Activated CD4-positive, alpha-beta T cell treated with anti-CD3 and anti-CD28 coated beads, Interleukin-2, amount 50 U/mL, for 16 hours (primary cell): ENCODE results near the gene SEC14L3.

Source experiments
- DNase-seq: peaks from one replicate; pipeline ENCODE4 v3.0.0-alpha.2; 2020

Gene SEC14L3

DNA sequence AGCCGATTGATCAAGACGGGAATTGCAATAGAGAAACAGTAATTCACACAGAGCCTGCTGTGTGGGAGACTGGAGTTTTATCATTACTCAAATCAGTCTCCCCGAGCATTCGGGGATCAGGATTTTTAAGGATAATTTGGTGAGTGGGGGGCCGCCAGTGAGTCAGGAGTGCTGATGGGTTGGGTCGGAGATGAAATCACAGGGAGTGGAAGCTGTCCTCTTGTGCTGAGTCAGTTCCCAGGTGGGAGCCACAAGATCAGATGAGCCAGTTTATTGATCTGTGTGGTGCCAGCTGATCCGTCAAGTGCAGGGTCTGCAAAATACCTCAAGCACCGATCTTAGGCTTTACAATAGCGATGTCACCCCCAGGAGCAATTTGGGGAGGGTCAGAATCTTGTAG lies 30.7 kb downstream of the SEC14L3 start:
- no peak for DNase-seq

DNA sequence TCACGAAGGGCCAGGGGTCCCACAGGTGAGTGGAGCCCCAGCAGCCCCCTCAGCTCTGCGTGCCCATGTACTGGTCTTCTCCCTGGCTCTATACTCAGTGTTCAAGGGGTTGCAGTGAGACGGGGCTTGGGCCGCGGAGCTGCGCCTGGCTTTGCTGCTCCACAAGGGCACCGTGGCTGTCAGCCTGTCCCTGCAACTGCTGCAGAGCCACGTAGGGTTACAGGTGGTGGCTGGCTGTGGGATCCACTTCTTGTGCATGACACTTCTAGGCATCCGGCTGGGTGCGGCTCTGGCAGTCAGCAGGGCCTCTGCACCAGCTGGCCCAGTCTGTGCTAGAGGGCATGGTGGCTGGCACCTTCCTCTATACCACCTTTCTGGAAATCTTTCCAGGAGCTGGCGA lies 32.0 kb downstream of the SEC14L3 start:
- DNase-seq: no peak

DNA sequence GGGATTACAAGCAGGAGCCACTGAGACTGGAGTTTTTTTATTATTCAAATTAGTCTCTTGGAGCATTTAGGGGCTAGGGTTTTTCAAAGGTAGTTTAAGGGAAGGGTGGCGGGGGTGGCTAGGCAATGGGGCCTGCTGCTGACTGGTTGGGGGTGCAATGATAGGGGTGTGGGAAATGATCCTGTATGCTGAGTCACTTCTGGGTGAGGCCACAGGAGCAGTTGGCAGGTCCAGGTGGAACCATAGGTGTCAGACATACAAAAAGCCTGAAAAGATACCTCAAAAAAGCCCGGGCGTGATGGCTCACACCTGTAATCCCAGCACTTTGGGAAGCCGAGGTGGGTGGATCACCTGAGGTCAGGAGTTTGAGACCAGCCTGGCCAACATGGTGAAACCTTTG lies 32.6 kb downstream of the SEC14L3 start:
- DNase-seq: no peak

DNA sequence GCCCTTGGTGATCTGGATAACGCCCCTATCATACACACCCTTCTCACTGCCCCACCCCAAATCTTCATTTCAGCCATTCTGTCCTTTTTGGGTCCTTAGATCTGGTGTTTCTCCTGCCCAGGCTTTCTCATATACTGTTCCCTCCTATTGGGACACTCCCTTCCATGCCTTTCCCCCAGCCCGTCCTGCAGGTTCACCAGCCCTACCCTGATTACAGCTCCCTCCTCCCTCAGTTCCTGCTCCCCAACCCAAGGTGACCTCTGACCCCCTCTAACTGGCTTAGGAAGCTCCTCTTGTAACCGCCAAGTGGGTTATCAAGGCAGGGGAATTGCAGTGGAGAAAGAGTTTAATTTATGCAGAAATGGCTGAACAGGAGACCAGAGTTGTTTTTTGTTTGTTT lies 33.3 kb downstream of the SEC14L3 start:
- DNase-seq: no peak

DNA sequence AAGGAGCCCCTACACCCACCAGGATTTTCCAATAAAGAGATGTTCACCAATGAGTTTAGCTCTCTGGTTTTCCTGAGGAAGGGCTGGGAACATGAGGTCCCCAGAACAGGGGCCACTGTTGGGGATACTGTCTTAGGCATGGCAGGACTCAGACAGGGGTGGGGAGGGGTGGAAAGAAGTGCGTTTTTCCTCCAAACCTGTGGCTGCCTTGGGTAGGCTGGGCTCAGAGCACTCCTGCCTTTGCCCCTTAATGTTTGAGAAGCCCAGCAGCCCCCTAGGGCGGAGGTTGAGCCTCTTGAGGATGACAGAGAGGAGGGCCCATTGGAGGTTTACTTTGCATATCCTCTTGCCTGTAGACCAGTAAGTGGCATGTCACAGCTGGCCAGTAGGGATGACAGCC lies 35.6 kb downstream of the SEC14L3 start:
- DNase-seq: no peak

DNA sequence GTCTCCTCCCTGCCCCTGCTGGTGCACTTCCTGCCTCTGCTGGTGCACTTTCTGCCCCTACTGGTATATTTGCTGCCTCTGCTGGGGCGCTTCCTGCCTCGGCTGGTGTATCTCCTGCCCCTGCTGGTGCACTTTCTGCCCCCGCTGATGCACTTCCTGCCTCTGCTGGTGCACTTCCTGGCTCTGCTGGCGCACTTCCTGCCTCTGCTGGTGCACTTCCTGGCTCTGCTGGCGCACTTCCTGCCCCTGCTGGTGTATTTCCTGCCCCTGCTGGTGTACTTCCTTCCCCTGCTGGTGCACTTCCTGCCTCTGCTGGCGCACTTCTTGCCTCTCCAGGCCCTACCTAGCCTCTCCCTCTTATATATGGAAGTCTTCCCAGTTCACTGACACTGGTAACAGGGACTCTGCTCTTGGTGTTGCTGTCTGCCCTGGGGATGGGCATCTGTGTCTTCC lies 36.1 kb downstream of the SEC14L3 start:
- DNase-seq: peak; percentile 89

DNA sequence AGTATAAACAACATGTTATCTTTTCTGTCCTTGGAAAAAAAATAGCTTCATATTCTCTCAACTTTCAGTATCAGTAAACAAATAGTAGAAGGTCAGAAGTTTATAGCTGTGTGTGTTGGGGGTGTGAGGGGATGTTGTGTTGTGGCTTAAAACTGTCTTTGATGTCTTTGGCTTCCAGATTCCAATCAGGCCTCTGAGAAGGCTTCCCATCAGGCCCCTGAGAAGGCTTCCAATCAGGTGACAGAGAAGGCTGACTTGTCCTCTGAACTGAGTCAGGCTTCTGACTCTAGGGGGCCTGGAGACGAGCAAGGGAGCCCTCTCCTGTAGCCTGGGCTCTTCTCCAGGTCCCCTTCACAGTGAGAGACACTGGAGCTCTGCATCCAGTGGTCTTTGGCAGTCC lies 37.0 kb downstream of the SEC14L3 start:
- DNase-seq: no peak

DNA sequence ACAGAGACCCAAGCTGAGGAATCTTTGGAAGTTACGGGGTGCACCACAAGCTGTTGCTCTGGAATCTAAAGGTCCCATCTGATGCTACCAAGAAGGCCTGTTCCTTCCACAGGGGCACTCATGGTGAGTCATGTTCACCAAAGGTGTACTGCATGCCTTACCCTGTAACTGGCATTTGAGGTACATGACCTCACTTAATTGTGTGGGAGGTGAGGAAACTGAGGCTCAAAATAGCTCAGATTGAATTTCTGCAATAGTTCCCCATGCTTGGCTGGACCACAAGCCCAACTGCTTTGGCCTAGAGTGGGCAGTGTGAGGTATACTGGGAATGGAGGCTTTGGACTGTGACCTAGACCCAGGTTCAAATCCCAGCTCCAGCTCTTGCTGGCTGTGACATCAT lies 38.0 kb downstream of the SEC14L3 start:
- DNase-seq: no peak

DNA sequence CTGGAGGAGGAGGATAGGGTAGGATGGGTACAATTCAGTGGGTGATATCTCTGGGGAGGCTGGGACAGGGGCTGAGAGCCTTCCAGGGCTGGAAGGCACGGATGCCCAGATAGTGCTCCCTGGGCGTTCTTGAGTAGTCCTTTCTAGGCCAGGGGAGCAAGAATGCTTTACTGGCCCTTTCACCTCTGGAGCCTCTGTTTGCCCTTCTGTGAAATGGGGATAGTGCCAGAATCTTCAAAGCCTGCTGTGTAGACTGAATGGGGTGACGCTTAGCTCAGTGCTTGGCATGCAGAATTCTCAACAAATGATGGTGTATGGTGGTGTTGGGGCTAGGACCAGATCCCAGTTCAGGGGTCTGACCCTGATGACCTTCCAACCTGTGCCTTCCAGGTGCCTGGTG lies 38.6 kb downstream of the SEC14L3 start:
- DNase-seq: no peak

DNA sequence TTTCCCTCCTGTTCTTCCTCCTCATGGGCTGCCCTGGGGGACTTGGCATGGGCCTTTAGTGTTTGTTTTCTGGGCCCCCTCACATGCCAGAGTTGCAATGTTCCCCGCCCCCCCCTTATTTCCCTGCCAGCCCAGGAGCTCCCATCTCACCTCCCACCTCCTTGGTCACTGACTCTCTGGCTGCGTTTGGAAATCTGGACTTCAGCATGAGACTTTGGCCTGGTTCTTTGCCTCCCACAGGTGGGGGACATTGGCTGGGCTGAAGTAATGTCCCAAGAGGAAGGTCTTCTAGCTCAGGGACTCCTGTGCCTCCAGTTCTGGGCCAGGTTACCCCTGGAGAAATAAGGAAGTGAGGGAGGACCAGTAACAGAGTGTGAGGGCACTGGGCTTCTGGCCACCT lies 39.3 kb downstream of the SEC14L3 start:
- no peak for DNase-seq

DNA sequence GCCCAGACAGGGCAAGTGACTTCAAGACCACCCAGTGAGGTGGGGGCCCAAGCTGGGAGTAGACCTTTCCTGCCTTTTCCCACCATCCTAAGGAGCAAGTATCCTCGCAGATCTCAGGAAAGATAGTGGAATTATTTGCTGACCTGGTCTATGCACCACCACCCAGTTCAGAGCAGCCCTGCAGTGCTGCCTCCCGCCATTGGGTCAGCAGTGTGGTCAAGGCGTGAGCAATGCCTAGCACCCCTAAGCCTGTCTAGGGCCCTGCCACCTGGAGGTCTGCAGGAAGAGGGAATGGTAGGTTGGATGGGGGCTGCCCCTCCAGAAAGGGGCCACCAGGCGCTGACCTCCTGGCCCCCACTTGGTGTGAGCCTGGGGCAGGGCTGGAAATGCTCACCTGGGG lies 39.7 kb downstream of the SEC14L3 start:
- no peak for DNase-seq

DNA sequence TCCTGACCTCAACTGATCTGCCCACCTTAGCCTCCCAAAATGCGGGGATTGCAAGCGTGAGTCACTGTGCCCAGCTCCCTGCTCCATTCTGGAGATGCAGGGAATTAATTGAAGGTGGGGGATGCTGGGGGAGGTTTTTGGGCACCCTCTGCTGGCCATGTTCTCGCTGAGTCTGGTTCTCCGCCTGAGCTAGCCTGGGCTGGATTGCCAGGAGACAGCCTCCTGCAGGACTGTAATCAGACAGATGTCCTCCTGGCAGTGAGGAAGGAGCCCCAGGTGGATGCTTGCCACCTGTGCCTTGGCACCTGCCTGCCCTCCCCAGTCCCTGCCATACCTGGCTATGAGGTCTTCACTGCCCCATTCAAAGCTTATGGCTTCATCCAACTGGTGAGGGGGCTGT lies 40.9 kb downstream of the SEC14L3 start:
- no peak for DNase-seq

DNA sequence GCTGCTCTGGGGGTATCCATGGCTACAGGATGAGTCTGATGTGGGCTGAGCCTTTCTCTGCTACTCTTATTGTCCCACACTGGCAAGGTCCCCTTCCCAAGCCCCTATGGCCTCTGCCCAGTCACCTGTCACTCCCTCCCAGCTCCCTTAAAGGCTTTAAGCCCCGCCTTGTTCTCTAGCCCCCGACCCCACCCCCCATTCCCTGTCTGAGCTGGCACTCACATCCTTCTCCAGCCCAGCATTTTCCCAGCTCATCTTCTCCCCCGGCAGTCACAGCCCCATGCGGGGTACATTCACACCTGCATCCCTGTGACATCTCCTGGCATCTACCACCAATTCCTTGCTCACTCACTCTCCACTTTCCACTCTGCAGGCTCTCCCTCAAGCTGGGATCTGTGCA lies 41.9 kb downstream of the SEC14L3 start:
- no peak for DNase-seq

DNA sequence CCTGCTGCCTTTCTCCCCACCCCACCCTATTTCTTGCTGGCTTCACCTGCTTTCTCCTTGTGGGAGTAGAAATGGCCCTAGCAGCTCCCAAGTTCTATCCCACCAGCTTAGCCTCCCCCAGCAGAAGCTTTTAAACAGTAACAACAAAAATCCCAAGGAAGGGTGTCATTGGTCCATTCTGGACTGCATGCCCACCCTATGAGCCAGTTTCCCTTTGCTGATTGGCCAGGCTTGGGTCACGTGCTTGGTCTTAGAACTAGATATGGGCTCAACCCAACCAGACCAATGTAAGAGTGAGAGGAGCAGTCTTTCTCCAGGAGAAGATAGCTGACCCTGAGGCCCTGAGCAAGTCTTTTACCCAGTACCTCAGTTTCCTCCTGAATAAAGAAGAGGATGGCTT lies 43.9 kb downstream of the SEC14L3 start:
- no peak for DNase-seq

DNA sequence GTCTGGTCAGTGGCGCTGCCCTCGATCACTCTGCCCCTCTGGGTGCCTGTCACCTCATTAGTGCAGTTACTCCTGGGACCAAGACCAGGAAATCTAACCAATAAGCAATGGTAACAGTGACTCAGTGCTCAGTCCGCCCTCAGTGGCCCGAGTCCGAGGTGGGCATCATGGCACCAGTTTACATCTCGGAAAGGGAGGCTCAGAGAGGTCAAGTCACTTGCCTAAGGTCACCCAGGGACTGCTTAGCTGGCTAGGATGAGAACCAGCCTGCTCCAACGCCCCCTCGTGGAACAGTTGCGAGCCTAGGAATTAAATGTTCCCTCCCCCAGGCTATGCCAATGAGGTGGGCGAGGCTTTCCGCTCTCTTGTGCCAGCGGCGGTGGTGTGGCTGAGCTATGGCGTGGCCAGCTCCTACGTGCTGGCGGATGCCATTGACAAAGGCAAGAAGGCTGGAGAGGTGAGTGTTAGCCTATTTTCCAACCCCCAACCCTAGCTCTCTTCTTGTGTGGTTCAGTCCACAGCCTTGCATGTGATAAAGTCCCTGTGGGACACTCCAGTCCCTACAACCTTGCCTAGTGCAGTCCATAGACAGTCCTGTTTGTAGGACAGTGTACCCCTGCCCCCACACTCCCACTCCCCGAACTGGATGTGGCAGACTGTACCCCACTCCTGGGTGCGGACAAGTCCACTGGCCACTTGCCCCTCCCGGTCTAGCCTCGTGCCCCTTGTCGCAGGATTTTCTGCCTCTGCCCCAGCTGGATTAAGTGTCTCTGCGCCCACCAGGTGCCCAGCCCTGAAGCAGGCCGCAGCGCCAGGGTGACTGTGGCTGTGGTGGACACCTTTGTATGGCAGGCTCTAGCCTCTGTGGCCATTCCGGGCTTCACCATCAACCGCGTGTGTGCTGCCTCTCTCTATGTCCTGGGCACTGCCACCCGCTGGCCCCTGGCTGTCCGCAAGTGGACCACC lies 45.1 kb downstream of the SEC14L3 start:
- peak; percentile 94 for DNase-seq

DNA sequence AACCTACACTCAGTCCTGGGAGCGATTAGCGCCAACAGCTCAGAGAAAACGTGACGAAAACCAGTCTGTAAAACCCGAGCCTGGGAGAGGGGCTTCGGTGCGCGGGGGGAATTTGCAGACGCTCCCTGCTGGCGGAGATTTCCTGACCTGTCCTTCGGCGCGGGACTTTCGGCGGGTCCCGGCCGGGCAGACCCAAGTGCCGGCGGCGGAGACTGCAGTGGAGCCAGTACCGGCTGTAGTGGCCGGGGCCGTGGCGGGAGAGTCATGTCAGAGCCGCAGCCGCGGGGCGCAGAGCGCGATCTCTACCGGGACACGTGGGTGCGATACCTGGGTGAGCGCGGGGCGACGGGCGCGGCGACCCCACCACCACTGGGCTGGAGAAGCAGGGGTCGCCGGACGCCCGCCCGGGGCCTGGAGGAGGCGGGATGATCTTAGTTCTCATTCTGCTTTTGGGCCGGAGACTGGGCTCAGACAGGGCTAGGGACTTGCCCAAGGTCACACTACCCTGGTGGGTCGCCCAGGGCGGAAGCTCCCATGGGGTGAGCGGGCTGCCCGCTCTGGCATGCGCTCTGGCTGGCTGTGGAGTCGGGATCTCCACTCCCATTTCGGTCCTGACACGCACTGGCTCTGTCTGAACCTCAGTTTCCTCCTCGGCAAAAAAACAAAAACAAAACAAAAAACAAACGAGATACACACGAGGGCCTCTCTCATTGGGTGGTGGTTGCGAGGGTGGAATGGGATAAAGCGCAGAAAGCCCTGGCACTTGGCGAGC lies 46.0 kb downstream of the SEC14L3 start, which contains the start of gene MTFP1:
Gene MTFP1 (plus strand): TSS at position 153 of the 772 bp plus-strand sequence. CDS start 112 bp downstream, at position 265.
- peak; percentile 57 for DNase-seq

DNA sequence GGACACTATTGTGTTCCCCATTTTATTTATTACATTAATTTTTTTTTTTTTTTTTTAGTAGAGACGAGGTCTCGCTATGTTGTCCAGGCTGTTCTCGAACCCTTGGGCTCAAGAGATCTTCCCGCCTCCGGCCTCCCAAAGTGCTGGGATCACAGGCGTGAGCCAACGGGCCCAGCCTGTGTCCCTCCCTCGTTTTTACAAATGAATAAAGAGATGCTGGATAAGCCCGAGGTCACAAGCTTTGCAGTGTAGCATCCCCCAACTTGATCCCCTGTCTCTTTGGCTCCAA lies 46.5 kb downstream of the SEC14L3 start:
- no peak for DNase-seq

DNA sequence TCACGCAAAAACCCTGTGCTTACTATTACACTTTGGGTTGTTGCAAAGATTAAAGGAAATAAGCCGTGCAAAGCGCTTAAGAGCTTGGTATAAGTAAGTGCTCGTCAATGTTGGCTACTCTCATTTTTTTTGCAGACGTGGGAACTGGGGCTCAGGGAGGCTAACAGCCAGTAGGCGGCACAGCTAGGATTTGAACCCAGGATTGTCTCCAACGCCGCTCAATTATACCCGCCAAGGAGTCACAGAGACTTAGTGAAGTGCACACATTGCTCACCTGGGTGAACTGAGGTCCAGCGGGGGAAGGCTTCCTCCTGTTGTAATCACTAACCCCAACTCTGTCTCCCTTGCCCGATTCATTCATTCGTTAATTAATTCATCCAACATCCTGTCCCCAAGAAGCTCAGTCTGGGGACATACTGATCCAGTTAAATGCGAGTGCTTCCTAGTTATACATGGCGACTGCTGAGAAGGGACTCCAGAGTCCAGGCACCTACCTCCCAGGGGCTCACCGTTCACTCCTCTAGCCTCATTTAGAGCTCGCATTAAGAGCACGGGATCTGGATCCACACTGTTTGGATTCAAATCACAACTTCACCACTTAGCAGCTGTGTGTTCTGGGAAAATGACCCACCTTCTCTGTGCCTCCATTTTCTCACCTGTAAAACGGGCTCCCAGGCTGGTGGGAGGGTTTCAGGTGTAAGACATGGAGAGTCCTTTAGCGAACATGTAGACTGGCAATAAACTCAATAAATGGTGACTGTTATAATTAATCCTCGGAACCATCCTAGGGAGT lies 47.1 kb downstream of the SEC14L3 start:
- peak; percentile 46 for DNase-seq

DNA sequence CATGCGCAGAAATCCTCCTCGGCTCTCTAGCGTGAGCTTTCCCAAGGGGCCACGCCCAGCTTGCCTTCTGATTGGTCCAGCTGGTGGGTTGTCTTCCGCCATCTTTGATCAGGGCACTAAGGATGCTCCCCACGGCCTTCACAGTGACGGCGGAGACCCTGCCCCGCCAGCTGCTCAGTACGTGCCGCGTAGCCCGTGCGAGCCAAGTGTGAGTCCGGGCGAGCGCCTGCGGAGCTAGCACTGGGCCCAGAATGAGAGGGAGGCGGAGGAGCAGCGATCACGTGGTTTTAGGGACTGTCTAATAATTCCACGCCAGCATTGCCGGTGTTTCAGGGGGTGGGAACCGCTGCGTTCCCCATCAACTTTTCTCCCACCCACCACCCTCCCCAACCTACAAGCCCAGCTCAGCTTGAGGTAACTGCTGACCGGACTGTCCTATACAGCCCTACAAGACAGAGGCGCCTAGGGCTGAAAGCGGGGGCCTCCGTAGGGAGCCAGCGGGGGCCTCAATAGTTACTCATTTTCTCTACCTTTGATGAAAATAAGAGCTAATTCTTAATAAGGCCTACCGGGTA lies 47.8 kb downstream of the SEC14L3 start:
- peak; percentile 100 for DNase-seq

DNA sequence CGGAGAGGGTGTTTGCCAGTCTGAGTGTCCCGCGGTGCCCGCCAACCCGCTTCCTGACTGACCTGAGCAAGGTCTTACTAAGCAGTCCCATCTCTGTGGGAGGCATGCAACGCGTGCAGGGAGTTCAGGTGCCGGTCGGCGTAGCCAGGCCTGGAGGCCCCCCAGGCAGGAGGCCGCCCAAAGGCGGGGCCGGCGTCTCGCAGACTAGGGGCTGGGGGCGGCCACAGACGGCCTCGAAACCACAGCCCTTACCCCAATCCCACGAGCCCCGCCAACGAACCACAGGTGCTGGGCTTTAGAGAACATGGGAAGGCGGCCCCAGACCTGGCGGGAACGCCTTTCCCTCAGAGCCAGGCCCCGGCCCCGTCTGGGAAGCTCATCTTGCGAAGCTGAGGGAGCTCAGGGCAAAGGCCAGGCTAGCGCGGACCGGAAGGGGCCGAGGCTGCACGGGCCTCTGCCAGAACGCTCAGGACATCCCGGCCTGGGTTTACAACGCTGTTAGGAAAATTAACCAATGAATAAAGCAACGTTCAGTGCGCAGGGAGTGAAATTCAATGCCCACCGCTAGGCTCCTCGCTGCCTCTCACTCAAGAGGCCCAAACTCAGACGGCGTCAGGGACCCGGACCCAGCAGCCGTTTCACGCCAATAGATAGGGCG lies 48.4 kb downstream of the SEC14L3 start:
- DNase-seq: peak; percentile 57

DNA sequence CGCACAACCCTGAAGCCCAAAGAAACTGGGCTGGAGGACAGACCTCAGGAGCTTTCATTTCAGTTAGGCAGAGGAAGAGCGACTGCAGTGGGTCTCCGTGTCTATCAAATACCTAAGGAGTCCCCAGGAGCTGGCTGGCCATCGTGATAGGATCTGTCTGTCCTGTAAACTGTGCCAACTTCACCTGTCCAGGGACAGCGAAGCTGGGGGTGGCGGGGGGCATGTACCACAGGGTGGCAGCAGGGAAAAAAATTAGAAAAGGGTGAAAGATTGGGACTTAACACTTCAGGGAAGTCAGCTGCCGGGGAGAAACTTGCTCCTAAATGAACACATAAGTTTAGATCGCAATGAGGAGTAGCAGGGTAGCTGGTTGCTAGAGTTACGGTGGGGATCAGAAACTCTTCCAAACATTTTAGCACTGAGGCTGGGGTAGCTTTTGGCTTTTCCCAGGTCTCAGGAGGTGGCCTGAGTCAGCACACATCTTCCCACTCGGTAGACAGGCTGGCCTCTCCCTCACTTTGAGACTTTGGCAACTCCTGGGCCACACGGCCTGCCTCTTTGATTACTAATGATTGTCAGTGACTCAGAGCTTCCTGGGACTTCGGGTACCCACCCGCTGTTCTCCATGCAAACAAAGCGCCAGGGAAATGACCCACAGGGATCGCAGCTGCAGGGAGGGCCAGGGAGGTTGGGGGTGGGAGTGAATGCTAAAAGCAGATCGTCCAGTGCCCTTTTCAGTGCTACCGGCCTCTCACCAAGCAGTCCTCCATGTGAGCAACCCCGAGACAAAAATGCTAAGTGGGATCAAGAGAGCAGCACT lies 49.1 kb downstream of the SEC14L3 start:
- peak; percentile 46 for DNase-seq
